ENCODE results near the gene WNT8A.

DNA sequence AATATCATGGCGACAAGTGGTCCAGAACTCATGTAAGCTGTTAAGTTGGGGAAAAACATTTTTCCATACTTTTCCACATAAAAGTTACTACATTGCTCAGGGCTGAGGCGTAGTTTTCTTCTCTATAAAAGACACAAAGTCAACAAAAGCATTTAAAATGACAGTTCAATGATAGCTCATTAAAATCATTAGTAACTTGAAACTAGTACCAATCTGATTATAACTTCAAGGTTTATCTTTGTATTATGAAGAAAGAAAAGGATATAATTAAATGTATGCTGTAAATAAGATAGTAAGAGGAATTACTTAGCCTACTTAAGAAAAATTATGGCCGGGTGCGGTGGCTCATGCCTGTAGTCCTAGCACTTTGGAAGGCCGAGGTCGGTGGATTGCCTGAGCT, 45.5 kb downstream of the WNT8A start:
- TF ChIP-seq CTCF (IDR thresholded peaks at IDR 0.05; ENCODE audit: poor library complexity) (no peak), EZH2 (IDR thresholded peaks at IDR 0.05; ENCODE audit: borderline replicate concordance) (no peak)
